GM10266 (cell line): ENCODE measurements around the gene TSKU.

Source experiments
- DNase-seq: peaks from one replicate; pipeline ENCODE4 v3.0.0; 2012; ENCODE audit errors: extremely low spot score
- TF ChIP-seq, protein P1 (sequence below): IDR thresholded peaks from 2 replicates; pipeline ENCODE4 v1.5.1; 2012; ENCODE audit warnings: mild to moderate bottlenecking, low read depth; ENCODE audit not compliant: control insufficient read depth, insufficient read depth; ENCODE audit errors: missing control alignments

TSKU gene

DNA sequence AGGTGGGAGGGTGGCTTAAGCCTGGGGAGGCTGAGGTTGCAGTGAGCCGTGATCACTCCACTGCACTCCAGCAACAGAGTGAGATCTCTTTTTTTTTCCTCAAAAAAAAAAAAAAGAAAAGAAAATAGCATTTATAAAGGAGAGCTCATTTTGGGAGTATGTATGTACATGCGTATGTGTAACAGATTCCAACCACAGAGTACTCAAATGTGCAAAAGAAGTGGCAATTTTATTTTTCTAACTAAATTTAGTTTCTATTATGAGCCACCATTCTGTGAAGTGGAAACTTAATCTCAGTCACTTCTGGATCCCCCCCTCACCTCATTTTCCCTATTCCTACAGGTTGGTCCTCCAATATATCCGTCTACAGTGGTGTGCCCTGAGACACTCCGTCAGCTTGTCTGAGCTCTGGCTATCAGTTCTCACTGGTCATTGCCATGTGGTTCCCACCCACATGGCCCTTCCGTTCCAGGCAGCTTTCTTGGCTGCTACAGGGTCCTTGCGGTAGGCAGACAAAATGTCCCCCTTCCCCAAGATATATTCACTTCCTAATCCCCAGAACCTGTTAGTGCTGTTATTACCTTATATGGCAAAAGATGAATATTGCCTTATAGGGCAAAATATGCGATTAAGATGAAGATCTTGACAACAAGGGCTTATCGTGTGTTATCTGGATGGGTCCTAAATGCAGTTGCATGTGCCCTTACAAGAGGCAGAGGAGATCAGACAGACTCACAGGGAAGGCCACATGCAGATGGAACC is 35.8 kb upstream of the TSKU start:
- TF ChIP-seq, protein P1, sequence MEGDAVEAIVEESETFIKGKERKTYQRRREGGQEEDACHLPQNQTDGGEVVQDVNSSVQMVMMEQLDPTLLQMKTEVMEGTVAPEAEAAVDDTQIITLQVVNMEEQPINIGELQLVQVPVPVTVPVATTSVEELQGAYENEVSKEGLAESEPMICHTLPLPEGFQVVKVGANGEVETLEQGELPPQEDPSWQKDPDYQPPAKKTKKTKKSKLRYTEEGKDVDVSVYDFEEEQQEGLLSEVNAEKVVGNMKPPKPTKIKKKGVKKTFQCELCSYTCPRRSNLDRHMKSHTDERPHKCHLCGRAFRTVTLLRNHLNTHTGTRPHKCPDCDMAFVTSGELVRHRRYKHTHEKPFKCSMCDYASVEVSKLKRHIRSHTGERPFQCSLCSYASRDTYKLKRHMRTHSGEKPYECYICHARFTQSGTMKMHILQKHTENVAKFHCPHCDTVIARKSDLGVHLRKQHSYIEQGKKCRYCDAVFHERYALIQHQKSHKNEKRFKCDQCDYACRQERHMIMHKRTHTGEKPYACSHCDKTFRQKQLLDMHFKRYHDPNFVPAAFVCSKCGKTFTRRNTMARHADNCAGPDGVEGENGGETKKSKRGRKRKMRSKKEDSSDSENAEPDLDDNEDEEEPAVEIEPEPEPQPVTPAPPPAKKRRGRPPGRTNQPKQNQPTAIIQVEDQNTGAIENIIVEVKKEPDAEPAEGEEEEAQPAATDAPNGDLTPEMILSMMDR, result no peak
- DNase-seq, result no peak

DNA sequence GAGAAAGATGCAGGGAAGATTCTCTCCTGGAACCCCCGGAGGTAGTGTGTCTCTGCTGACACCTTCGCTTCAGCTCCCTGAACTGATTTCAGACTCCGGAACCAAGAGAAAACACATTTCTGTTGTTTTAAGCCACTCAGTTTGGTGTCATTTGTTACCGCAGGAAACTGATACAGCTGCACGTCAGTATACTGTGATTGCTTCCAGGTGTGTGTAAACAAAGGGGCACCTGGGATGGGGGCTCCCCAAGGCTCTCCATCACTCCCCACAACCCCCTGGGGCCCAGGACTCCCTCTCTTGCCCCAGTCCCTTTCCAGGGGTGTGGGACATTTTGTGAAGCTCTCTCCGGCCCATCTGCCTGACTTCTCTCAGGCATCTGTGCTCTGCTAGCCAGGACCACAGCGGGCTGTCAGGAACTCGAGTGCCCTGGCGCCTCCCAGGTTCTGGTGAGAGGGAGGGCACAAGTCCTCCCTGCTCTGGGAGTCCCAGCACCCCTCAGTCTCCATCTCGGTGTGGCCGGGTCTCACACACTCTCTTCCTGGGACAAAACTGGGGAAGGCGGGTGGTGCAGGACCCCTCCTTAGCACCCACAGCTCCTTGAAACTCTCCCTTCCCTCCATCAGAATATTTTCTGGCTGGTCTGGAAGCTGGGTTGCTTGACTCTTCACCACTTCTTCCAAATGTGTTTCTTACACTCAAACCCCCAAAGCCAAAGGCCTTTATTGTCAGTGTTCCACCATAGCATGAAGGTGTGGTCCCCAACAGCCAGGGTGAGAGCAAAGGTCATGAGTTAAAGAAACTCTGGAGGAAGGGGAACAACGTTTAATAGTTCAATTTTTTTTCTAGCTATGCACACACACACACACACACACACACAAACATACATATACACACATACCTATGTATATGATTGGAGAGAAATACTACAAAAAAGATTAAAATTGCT is 35.0 kb upstream of the TSKU start:
- no peak for DNase-seq
- TF ChIP-seq, protein P1, result no peak

DNA sequence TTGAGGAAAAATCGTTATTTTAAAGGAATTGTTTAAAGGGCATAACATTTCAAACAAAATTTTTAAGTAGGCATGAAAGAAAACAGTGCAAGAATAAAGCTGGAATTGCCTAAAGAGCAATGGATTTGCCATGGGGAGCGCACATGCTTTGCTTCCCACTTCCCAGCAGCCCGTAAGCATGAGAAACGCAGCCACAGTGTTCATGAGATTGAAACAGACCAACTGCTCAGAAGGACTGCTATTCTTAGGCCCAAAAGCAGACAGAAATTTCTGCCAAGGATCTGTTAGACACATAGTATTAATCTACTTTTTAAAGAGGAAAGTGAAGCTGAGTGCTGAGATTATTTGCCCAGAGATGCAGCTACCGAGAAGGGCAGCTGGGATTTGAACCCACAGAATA is 34.2 kb upstream of the TSKU start:
- no peak for DNase-seq
- TF ChIP-seq, protein P1, result no peak

DNA sequence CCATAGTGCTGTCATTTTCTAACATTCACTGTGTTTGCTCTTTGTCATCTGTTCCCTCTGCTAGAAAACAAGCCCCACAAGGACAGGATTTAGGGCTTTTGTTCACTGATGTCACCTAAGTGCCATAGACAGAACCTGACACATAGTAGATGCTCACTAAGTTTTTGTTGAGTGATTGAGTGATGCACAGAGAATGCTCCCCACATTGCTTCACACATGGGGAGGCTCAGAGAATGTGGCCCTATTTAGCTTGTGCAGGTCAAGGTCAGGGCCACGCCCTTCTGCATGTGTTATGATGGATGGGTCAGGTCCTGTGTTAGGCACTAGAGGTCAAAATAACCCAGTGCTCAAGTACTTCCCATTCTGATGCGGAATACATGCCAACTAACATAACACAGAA is 33.1 kb upstream of the TSKU start:
- no peak for DNase-seq
- TF ChIP-seq, protein P1, result no peak

DNA sequence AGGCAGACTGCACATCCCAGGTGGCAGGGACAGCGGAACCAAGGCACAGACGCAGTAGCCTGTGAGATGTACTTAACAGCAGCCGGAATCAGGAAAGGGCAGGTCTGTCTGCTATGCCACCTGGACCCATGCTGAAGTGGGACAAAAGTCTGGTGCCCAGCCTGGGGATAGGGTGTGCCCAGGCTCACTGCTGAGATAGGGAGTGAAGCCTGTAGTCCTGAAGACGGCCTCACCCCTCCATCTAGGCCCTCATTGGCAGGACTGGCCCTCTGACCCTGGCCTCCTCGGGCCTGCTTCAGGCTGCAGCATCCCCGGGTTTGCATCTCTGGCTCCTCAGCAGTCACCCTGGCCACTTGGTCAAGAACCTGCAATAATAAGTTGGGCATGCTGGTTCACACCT is 32.4 kb upstream of the TSKU start:
- DNase-seq, result no peak
- TF ChIP-seq, protein P1, result no peak

DNA sequence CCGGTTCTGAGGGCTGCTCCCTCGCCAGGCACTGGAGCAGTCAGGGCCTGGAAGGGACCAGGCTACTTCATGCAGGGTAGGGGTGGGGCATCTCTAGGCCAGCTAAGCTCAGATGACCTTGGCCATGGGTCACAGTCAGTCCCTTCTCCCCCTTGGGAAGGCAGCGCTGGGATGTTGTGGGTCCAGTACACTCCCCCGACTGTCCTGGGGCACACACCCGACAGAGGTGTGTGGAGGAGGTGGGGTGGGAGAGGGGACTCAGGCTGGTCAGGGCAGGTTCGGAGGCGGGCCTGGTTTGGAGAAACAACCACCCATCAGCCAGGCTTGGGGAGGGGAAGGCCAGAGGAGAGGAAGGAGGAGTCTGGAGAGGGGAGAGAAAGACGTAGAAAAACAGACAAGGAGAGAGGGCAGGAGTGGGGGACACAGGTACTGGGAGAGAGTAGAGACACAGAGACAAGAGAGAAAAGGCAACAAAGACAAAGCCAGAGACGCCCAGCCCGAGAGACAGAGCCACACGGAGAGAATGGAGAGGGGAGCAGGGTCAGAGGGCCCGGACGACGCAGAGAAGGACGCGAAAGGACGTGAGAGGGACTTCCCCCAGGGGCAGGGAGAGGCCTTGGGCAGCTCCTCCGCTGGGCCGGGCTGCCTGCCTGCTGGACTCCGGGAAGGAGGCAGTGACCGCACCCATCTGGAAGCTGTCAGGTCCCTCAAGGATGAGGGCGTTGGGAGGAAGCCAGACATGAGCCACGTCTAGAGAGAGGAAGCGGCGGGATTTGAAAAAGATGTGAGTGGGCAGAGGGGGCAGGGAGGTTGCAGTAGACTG is 30.6 kb upstream of the TSKU start:
- TF ChIP-seq, protein P1, result no peak
- DNase-seq, result no peak
